ENCODE data around the gene PHYKPL.
"Not testable (repeated sequence)": the region's sequence is repeated elsewhere in the genome, so short reads cannot be mapped to it uniquely, and the experiment has no call there.

The PHYKPL gene

GRCh38 chr5:178265746-178266145, 33.1 kb upstream of the PHYKPL start:
- no peak for DNase-seq (ENCODE audit: low read depth in 2 of 3, low spot score in 2 of 3)

GRCh38 chr5:178264044-178264443, 31.4 kb upstream of the PHYKPL start:
- no peak for DNase-seq (ENCODE audit: low read depth in 2 of 3, low spot score in 2 of 3)

DNA sequence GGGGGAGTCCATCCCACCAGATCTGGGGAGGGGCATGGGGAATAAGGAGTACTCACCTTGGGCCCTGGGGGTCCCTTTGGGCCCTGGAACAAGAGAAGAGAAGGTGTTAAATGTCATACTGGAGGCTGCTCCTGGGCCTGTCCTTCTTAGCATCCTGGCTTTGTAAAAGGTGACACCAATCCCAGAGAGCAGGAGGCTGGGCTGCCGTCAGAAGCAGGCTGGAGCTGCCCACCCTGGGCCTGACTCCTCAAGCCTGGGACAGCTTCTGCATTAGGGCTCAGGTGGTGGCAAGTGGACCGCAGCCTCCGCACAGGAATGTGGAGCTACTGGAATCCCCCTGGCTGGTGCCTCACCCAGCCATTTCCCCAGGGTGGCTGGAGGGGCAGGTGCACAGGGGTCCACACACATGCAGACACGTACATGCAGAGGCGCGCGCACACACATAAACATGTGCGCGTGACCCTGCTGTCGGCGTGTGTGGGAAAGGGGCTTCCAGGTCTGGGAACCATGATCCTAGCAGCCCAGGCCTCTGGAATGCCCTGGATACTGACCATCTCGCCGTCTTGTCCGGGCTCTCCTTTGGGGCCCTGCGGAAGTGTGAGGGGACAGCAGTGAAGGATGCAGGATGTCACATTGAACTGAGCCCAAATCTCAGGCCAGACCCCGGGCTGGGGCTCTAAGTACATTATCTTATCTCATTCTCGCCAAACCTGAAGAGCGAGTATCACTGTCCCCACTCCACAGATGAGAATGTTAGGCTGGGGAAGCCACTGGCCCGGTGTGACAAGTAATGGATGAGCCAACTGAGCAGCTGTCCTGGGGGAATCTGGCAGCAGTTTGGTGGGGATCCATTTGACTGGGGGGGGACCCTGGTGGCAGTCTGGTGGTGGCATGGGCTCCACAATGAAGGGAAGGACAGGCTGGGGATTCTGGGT, 29.3 kb upstream of the PHYKPL start:
- DNase-seq (ENCODE audit: low read depth in 2 of 3, low spot score in 2 of 3), result no peak

- DNase-seq (ENCODE audit: low read depth in 2 of 3, low spot score in 2 of 3), result no peak
These were observed 27.3 kb upstream of the PHYKPL start for GRCh38 chr5:178259623-178260536.

GRCh38 chr5:178257650-178258049, 25.0 kb upstream of the PHYKPL start:
- no peak for DNase-seq (ENCODE audit: low read depth in 2 of 3, low spot score in 2 of 3)

DNA sequence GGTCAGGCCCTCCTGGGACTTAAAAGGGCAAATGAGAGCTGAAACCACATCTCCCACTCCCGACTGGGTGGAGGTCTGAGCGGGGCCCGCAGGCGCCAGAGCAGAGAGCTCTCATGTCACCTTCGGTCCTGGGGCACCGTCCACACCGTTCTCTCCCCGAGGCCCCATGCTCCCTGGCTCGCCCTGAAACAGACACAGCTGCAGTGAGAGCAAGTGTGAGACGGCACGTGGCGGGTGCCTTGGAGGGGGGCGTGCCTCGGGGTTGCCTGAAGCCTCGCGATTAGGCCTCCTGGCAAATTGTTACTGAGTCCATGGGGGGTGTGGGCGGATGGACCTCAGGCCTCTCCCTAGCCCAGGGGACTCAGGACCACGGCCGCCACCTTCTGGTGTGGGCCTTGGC, 24.1 kb upstream of the PHYKPL start:
- DNase-seq (ENCODE audit: low read depth in 2 of 3, low spot score in 2 of 3), result no peak

- DNase-seq (ENCODE audit: low read depth in 2 of 3, low spot score in 2 of 3), result not testable (repeated sequence)
These were observed 21.0 kb upstream of the PHYKPL start for GRCh38 chr5:178253632-178254031.

DNA sequence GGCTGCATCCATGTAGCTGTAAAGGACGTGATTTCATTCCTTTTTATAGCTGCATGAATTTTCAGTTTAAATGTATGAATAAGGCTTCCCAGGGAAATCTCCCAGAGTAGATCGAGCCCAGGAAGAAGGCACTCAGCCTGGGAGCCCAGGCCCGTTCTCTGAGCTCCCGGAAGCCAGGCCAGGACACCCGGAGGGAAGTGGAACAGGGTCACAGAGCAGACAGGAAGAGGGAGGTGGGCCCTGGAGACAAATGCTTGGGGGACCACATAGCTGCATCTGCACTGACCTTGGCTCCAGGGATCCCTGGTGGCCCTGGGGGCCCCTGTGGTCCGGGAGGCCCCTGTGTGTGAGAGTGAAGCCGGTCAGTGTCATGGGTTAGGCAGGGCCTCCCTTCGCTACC, 19.7 kb upstream of the PHYKPL start:
- DNase-seq (ENCODE audit: low read depth in 2 of 3, low spot score in 2 of 3), result no peak

DNA sequence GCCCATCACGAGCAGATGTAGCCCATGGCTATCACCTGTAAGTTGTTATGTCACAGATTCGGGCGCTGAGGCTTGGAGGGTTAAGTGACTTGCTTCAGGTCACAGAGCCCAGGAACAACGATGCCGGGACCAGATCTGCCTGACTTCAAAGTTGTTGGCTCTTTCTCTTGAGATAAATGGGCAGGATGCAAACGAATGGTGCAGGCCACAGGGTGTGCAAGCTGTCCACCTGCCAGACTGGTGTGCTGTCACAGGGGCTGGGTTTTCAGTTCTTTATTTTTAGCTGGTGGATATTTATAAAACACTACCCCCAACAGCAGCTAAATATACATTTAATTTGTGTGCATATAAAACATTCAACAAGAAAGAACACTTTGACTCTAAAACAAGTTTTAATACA, 17.7 kb upstream of the PHYKPL start:
- no peak for DNase-seq (ENCODE audit: low read depth in 2 of 3, low spot score in 2 of 3)

GRCh38 chr5:178249191-178249989, 16.8 kb upstream of the PHYKPL start:
- DNase-seq (ENCODE audit: low read depth in 2 of 3, low spot score in 2 of 3), result no peak

DNA sequence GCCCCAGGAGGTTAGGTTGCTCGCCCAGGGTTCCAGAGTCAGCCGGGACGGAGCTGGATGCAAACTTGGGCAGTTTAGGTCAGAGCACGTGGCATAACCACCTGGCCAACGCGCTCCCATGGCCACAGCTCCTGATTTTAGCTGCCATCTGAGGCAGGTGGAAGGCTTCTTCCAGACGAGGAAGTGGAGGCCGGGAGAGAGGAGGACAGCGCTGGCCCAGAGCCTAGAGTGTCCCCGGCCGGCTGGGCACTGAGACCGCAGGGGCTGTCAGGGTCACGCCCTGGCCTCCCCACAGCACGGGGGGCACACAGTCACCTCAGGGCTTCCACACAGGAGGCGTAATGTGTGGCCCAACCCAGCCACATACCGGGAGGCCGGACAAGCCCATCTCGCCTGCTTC, 16.1 kb upstream of the PHYKPL start:
- no peak for DNase-seq (ENCODE audit: low read depth in 2 of 3, low spot score in 2 of 3)

- no peak for DNase-seq (ENCODE audit: low read depth in 2 of 3, low spot score in 2 of 3)
These were observed 15.2 kb upstream of the PHYKPL start for GRCh38 chr5:178247481-178248456.

GRCh38 chr5:178246624-178247279, 14.2 kb upstream of the PHYKPL start:
- DNase-seq (ENCODE audit: low read depth in 2 of 3, low spot score in 2 of 3), result no peak

DNA sequence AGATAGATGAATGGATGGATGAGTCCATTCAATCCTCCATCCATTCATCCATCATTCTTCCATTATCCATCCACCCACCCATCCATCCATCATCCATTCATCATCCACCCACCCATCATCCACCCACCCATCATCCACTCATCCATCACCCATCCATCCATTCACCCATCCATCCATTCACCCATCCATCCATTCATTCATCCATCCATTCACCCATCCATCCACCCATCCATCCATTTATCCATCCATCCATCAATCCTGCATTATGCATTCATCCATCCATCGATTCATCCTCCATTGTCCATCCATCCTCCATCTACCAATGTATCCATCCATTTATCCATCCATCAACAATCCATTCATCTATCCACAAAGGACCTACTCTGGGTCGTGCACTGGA, 12.8 kb upstream of the PHYKPL start:
- DNase-seq (ENCODE audit: low read depth in 2 of 3, low spot score in 2 of 3), result no peak

DNA sequence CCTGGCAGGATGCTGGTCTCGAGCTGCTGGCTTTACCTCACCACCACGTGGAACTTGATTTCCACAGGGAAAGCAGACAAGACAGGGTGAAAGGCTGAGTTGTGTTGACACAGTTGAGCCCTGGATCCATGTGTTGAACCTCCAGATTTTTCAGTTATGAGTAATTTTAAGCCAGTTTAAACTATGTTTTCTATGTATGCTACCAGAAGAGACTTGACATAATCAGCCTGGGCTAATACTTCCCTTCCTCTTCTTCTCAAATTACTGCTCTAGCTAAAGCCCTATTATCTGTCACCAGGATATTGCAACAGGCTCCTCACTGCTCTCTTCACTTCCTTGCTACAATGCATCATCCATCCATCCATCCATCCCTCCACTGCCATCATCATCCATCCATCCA, 12.0 kb upstream of the PHYKPL start:
- DNase-seq (ENCODE audit: low read depth in 2 of 3, low spot score in 2 of 3), result no peak

GRCh38 chr5:178242416-178242815, 9.8 kb upstream of the PHYKPL start:
- no peak for DNase-seq (ENCODE audit: low read depth in 2 of 3, low spot score in 2 of 3)

DNA sequence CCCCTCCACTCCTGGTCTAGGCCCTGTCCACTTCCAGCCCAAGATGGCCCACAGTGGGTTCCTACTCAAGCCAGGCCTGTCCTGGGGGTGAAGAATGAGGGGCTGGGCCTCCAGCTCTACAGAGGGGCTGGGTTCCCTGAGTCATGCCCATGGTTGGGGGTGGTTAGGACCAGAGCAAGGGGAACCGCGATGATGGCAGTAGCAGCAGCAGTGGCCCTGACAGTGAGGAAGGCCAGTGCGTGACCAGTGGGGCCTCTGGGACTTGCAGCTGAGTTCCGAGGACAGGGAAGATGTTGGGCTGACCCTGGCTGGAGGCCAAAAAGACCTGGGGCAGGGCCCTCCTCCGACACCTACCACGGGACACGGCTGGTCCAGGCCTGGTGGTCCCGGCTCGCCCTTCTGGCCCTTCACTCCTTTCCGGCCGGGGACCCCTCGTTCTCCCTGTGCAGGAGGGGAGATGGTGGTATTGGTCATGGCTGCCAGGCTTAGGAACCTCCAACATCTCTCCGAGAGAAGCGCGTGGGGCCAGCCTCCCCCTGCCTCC, 9.2 kb upstream of the PHYKPL start:
- DNase-seq (ENCODE audit: low read depth in 2 of 3, low spot score in 2 of 3), result no peak

DNA sequence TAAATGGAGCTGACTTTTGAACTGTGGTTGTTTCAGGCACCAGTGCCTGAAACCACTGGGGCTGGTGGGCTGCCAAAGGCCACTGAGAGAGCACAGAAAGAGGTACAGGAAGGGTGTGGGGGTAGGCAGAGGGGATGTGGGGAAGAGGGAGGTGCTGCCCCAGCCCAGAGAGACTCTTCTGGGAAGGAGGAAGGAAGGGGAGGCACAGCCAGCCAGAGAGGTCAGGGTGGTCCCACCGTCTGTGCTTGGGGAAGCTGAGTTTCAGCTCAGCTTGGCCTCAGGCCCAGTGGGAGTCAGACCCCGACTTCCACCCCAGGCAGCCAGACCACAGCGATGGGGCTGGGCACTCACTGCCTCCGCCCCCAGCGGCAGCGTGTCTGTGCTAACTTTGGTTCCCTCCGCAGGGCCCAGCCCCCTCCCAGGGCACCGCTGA, 8.6 kb upstream of the PHYKPL start:
- no peak for DNase-seq (ENCODE audit: low read depth in 2 of 3, low spot score in 2 of 3)

DNA sequence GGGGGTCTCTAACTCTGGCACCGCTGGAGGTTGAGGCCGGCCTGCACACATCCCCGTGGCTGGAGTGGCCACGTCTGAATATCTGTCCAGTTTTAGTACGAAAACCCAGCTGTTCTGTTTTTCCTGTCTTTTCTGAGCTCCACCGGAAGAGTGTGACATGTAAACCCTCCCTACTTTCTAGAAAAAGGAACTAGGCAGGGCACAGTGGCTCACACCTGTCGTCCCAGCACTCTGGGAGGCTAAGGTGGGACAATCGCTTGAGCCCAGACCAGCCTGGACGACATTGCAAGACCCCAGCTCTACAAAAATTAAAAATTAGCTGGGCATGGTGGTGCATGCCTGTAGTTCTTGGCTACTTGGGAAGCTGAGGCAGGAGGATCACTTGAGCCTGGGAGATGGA, 8.2 kb upstream of the PHYKPL start:
- no peak for DNase-seq (ENCODE audit: low read depth in 2 of 3, low spot score in 2 of 3)
